Measurements from ENCODE around the gene CXXC1.

Gene CXXC1

DNA sequence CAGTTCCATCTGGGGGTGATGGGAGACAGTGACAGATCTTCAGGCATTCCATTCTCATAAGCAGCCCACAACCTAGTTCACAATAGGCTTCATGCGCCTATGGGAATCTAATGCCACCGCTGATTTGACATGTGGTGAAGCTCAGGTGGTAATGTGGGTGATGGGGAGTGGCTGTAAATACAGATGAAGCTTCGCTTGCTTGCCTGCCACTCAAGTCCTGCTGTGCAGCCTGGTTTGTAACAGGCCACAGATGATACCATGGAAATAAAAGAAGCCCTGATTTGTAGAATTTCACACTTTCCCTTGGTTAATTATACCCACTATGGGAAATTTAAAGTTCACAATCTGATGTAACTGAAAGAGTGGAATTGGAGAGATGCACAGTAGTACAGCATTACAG, 40.5 kb upstream of the CXXC1 start:
- TF ChIP-seq EP300 (IDR thresholded peaks at IDR 0.05; ENCODE audit: borderline replicate concordance) (no peak), TAF1 (IDR thresholded peaks at IDR 0.05; ENCODE audit: low read depth) (no peak), CREB1 (IDR thresholded peaks at IDR 0.05; ENCODE audit: low read depth) (no peak), FOXM1 (IDR thresholded peaks at IDR 0.05; ENCODE audit: borderline replicate concordance, low read depth) (no peak), ZBTB7A (IDR thresholded peaks at IDR 0.05; ENCODE audit: low read depth) (no peak), RAD21 (IDR thresholded peaks at IDR 0.05; ENCODE audit: low read depth) (no peak), CEBPB (IDR thresholded peaks at IDR 0.05) (no peak), EGR1 (IDR thresholded peaks at IDR 0.05) (no peak), YY1 (IDR thresholded peaks at IDR 0.05; ENCODE audit: low read depth) (no peak), TCF12 (IDR thresholded peaks at IDR 0.05; ENCODE audit: low read depth) (no peak), TEAD4 (IDR thresholded peaks at IDR 0.05) (no peak), NFIC (IDR thresholded peaks at IDR 0.05) (no peak)
- TF ChIP-seq, protein P1, sequence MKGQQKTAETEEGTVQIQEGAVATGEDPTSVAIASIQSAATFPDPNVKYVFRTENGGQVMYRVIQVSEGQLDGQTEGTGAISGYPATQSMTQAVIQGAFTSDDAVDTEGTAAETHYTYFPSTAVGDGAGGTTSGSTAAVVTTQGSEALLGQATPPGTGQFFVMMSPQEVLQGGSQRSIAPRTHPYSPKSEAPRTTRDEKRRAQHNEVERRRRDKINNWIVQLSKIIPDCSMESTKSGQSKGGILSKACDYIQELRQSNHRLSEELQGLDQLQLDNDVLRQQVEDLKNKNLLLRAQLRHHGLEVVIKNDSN (IDR thresholded peaks at IDR 0.05), result no peak
- TF ChIP-seq, protein P2, sequence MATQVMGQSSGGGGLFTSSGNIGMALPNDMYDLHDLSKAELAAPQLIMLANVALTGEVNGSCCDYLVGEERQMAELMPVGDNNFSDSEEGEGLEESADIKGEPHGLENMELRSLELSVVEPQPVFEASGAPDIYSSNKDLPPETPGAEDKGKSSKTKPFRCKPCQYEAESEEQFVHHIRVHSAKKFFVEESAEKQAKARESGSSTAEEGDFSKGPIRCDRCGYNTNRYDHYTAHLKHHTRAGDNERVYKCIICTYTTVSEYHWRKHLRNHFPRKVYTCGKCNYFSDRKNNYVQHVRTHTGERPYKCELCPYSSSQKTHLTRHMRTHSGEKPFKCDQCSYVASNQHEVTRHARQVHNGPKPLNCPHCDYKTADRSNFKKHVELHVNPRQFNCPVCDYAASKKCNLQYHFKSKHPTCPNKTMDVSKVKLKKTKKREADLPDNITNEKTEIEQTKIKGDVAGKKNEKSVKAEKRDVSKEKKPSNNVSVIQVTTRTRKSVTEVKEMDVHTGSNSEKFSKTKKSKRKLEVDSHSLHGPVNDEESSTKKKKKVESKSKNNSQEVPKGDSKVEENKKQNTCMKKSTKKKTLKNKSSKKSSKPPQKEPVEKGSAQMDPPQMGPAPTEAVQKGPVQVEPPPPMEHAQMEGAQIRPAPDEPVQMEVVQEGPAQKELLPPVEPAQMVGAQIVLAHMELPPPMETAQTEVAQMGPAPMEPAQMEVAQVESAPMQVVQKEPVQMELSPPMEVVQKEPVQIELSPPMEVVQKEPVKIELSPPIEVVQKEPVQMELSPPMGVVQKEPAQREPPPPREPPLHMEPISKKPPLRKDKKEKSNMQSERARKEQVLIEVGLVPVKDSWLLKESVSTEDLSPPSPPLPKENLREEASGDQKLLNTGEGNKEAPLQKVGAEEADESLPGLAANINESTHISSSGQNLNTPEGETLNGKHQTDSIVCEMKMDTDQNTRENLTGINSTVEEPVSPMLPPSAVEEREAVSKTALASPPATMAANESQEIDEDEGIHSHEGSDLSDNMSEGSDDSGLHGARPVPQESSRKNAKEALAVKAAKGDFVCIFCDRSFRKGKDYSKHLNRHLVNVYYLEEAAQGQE (IDR thresholded peaks at IDR 0.05; ENCODE audit: low read depth), result no peak
- TF ChIP-seq, protein P3, sequence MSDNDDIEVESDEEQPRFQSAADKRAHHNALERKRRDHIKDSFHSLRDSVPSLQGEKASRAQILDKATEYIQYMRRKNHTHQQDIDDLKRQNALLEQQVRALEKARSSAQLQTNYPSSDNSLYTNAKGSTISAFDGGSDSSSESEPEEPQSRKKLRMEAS (IDR thresholded peaks at IDR 0.05), result no peak

DNA sequence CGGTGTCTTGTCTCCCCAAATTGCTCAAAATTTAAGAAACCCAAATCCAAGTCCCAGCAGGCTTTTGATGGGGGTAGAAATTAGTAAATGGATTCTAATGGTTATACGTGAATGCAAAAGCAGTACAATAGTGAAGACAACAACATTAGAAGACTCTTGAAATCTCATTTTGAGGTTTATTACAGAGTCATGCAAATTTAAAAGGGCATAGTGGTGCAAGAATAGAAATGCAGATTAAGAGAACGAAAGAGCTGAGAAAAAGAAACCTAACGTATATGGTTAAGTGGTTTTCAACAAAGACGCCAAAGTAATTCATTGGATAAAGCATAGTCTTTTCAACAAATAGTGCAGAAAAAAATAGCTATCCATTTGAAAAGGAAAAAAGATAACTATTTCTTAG, 33.2 kb upstream of the CXXC1 start:
- TF ChIP-seq CREB1 (IDR thresholded peaks at IDR 0.05; ENCODE audit: low read depth) (no peak), RAD21 (IDR thresholded peaks at IDR 0.05; ENCODE audit: low read depth) (no peak), TAF1 (IDR thresholded peaks at IDR 0.05; ENCODE audit: low read depth) (no peak), NFIC (IDR thresholded peaks at IDR 0.05) (no peak), CEBPB (IDR thresholded peaks at IDR 0.05) (no peak), YY1 (IDR thresholded peaks at IDR 0.05; ENCODE audit: low read depth) (no peak), EP300 (IDR thresholded peaks at IDR 0.05; ENCODE audit: borderline replicate concordance) (no peak)
- TF ChIP-seq, protein P3 (IDR thresholded peaks at IDR 0.05), result no peak

DNA sequence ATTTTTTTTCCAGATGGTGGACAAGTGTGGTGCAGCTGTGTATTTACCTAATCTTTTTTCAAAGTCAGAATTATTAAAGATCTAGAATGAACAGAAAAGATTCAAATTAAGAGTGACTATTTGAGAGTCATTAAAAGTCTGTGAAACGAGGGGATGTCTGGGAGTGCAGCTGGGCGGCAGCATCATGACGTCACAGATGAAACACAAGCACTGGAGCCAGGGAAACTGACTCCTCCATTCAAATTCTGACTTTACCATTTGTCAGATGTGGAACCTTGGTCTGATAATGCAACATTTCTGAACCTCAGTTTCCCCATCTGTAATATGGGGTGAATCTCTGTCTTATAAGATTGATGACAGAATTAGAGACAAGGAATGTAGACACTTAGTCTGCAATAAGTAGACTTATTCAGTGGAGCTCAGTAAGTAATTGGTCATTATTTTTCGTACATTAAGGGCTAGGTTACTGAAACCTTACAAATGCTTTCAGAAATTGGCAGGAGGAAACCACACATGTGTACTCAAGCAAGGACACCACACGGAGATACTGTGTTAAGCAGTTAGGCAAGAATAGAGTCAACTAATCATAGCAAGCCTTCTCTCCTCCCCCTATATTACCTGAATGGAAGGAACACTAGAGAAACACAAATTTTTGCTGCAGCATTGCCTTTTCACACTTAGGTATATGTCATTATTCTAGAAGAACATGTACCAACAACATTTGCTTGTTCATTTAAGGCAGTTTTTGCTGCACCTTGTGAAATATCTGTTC, 27.8 kb upstream of the CXXC1 start:
- TF ChIP-seq, protein P2 (IDR thresholded peaks at IDR 0.05; ENCODE audit: low read depth), result no peak
- TF ChIP-seq NFIC (IDR thresholded peaks at IDR 0.05), result no peak
- TF ChIP-seq EP300 (IDR thresholded peaks at IDR 0.05; ENCODE audit: borderline replicate concordance), result no peak
- TF ChIP-seq, protein P1 (IDR thresholded peaks at IDR 0.05), result no peak
- no peak for TF ChIP-seq CEBPB (IDR thresholded peaks at IDR 0.05)
- no peak for TF ChIP-seq TEAD4 (IDR thresholded peaks at IDR 0.05)
- TF ChIP-seq, protein P3 (IDR thresholded peaks at IDR 0.05), result no peak
- TF ChIP-seq EGR1 (IDR thresholded peaks at IDR 0.05), result no peak
- no peak for TF ChIP-seq YY1 (IDR thresholded peaks at IDR 0.05; ENCODE audit: low read depth)

DNA sequence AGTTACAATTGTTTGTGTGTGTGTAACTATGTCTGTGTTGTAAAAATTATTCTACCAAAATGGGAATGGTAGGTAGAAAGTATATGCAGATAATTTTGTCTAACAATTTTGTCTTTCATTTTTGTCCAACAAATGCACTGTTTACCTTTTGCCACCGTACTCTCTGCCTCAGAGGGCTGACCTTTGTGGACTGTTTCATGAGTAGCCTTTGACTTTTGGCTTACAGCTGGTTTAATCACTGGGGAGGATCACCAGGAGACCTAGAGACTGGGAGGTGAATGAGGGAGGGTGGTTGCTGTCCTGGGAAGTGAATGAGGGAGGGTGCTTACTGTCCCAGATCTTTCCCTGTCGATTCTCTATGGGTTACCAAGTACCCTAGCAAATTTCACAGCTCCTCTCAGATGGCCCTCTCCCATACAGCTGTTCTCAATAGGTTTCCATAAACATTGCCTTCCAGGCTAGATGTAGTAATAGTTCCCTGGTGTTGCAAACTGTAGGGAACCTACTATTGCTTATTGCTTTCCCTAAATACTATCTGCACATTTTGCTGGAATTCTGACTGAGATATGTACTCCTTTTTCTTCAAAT, 26.5 kb upstream of the CXXC1 start:
- TF ChIP-seq TCF12 (IDR thresholded peaks at IDR 0.05; ENCODE audit: low read depth) (no peak), CEBPB (IDR thresholded peaks at IDR 0.05) (no peak), NFIC (IDR thresholded peaks at IDR 0.05) (no peak), RAD21 (IDR thresholded peaks at IDR 0.05; ENCODE audit: low read depth) (no peak), EGR1 (IDR thresholded peaks at IDR 0.05) (no peak), ZBTB7A (IDR thresholded peaks at IDR 0.05; ENCODE audit: low read depth) (no peak), TAF1 (IDR thresholded peaks at IDR 0.05; ENCODE audit: low read depth) (no peak)

DNA sequence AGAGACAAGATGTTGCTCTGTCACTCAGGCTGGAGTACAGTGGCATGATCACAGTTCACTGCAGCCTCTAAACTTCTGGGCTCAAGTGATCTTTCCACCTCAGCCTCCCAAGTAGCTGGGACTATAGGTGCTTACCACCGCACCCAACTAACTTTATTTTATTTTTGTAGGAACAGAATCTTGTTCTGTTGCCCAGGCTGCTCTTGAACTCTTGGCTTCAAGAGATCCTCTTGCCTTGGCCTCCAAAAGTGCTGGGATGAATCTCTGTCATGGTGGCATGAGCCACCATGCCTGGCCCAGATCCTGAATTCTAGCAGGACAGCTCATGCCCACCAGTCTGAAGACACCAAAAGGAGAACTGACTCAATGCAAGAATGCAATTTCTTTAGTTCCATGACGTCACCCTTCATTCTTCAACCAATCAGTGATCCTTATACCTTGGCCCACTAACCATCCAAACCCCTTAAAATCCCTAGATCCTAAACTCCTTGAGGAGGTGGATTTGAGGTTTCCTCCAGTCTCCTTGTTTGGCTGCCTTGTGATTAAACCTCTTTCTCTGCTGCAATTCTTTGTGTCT, 25.6 kb upstream of the CXXC1 start:
- TF ChIP-seq FOXM1 (IDR thresholded peaks at IDR 0.05; ENCODE audit: borderline replicate concordance, low read depth) (no peak), YY1 (IDR thresholded peaks at IDR 0.05; ENCODE audit: low read depth) (no peak), TEAD4 (IDR thresholded peaks at IDR 0.05) (no peak), RAD21 (IDR thresholded peaks at IDR 0.05; ENCODE audit: low read depth) (no peak), EGR1 (IDR thresholded peaks at IDR 0.05) (no peak), ZBTB7A (IDR thresholded peaks at IDR 0.05; ENCODE audit: low read depth) (no peak), CEBPB (IDR thresholded peaks at IDR 0.05) (no peak), NFIC (IDR thresholded peaks at IDR 0.05) (no peak), EP300 (IDR thresholded peaks at IDR 0.05; ENCODE audit: borderline replicate concordance) (no peak), CREB1 (IDR thresholded peaks at IDR 0.05; ENCODE audit: low read depth) (no peak), TAF1 (IDR thresholded peaks at IDR 0.05; ENCODE audit: low read depth) (no peak), TCF12 (IDR thresholded peaks at IDR 0.05; ENCODE audit: low read depth) (no peak)
- TF ChIP-seq, protein P2 (IDR thresholded peaks at IDR 0.05; ENCODE audit: low read depth), result no peak
- TF ChIP-seq, protein P1 (IDR thresholded peaks at IDR 0.05), result no peak
- TF ChIP-seq, protein P3 (IDR thresholded peaks at IDR 0.05), result no peak

All from Ishikawa (cell line).